ENCODE measurements around the gene PREB. TPM values are rescaled to one million over a fixed set of nuclear protein-coding genes. Genes with fewer than 3 reads are reported as not detected.

PREB gene
- total RNA-seq, 1 donor from 2014 or later: 53.6 TPM

DNA sequence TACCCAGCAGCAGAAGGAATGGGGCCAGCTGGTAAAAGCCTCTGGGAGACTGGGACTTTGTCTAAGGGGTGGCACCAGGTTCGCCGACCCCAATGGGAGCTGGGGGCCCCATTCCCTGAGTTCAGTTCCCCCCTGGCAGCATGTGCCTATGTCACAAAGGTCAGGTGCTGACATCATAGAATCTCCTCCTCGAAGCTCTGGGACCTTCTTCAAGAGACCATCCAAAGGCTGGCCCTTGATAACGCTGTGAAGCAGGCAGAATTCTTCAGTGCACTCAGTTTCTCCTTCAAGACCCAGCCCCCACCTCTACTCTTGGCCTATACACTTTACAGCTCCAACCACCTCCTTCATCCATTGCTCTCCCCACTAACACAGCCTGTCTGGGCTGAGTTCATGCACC is 4.9 kb upstream of the PREB start, which contains the start of gene PRR30:
Gene PRR30, minus strand, starts transcription at position 101 of the 400 bp plus-strand sequence. CDS start 1,081 bp downstream, outside the sequence.
- Mint-ChIP-seq H3K4me3 (no peak within 1 kb of the TSS), H3K36me3 (no peaks in the 10 kb centered on the region), H3K4me1 (ENCODE audit: unreplicated experiment) (no peaks in the 10 kb centered on the region), H3K27ac (no peak within 1 kb of the TSS), H3K9me3 (peaks cover 6% of the 10 kb centered on the region), H3K27me3 (peaks cover 30% of the 10 kb centered on the region)
- TF ChIP-seq, protein P1, sequence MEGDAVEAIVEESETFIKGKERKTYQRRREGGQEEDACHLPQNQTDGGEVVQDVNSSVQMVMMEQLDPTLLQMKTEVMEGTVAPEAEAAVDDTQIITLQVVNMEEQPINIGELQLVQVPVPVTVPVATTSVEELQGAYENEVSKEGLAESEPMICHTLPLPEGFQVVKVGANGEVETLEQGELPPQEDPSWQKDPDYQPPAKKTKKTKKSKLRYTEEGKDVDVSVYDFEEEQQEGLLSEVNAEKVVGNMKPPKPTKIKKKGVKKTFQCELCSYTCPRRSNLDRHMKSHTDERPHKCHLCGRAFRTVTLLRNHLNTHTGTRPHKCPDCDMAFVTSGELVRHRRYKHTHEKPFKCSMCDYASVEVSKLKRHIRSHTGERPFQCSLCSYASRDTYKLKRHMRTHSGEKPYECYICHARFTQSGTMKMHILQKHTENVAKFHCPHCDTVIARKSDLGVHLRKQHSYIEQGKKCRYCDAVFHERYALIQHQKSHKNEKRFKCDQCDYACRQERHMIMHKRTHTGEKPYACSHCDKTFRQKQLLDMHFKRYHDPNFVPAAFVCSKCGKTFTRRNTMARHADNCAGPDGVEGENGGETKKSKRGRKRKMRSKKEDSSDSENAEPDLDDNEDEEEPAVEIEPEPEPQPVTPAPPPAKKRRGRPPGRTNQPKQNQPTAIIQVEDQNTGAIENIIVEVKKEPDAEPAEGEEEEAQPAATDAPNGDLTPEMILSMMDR (conservative IDR thresholded peaks at IDR 0.05): no peak
- DNase-seq (ENCODE audit: extremely low spot score, unreplicated experiment): no peak

GRCh38 chr2:27138111-27138510 is 3.7 kb upstream of the PREB start:
- Mint-ChIP-seq H3K4me3 (no peak overlapping the region), H3K27ac (no peak overlapping the region), H3K36me3 (no peaks in the 10 kb centered on the region), H3K4me1 (ENCODE audit: unreplicated experiment) (peaks cover 8% of the 10 kb centered on the region), H3K9me3 (peaks cover 4% of the 10 kb centered on the region), H3K27me3 (peaks cover 20% of the 10 kb centered on the region)
- TF ChIP-seq, protein P1 (conservative IDR thresholded peaks at IDR 0.05): no peak
- DNase-seq (ENCODE audit: extremely low spot score, unreplicated experiment): no peak

- H3K36me3 Mint-ChIP-seq: no peaks in the 10 kb centered on the region
- TF ChIP-seq, protein P1 (conservative IDR thresholded peaks at IDR 0.05): no peak
- peaks cover 12% of the 10 kb centered on the region for H3K4me1 Mint-ChIP-seq (ENCODE audit: unreplicated experiment)
- no peak overlapping the region for H3K27ac Mint-ChIP-seq
- peaks cover 15% of the 10 kb centered on the region for H3K27me3 Mint-ChIP-seq
- no peak for DNase-seq (ENCODE audit: extremely low spot score, unreplicated experiment)
- H3K9me3 Mint-ChIP-seq: no peaks in the 10 kb centered on the region
- no peak overlapping the region for H3K4me3 Mint-ChIP-seq
Observed at GRCh38 chr2:27137322-27137935, 3.0 kb upstream of the PREB start.

GRCh38 chr2:27136751-27137150 is 2.3 kb upstream of the PREB start:
- no peaks in the 10 kb centered on the region for H3K36me3 Mint-ChIP-seq
- no peak for DNase-seq (ENCODE audit: extremely low spot score, unreplicated experiment)
- TF ChIP-seq, protein P1 (conservative IDR thresholded peaks at IDR 0.05): no peak
- H3K27me3 Mint-ChIP-seq: peaks cover 15% of the 10 kb centered on the region
- peaks cover 12% of the 10 kb centered on the region for H3K4me1 Mint-ChIP-seq (ENCODE audit: unreplicated experiment)
- no peak overlapping the region for H3K4me3 Mint-ChIP-seq
- no peak overlapping the region for H3K27ac Mint-ChIP-seq
- H3K9me3 Mint-ChIP-seq: no peaks in the 10 kb centered on the region

- H3K27ac Mint-ChIP-seq: peak overlapping the region; percentile 86
- DNase-seq (ENCODE audit: extremely low spot score, unreplicated experiment): no peak
- H3K9me3 Mint-ChIP-seq: no peaks in the 10 kb centered on the region
- H3K36me3 Mint-ChIP-seq: no peaks in the 10 kb centered on the region
- peak overlapping the region; percentile 95 for H3K4me3 Mint-ChIP-seq
- H3K27me3 Mint-ChIP-seq: peaks cover 15% of the 10 kb centered on the region
- peaks cover 12% of the 10 kb centered on the region for H3K4me1 Mint-ChIP-seq (ENCODE audit: unreplicated experiment)
- TF ChIP-seq, protein P1 (conservative IDR thresholded peaks at IDR 0.05): no peak
Observed at GRCh38 chr2:27135478-27135955, 1.1 kb upstream of the PREB start.
